PC-9 (cell line): ENCODE measurements around the gene TUBA4A. TPM values are rescaled to one million over a fixed set of nuclear protein-coding genes. Genes with fewer than 3 reads are reported as not detected.

Experiments used
- BruUV-seq: library from RNA; stranded (reverse); fragments of 400-500 nt; replicated peaks from 2 replicates; lab custom pipeline; 2021; lab: Mats Ljungman, UMichigan
- CTCF ChIA-PET: fragments of 300-600 bp; sonication (Branson Sonifier 250); formaldehyde crosslinking; loops from one replicate; lab custom pipeline; 2022; ENCODE audit warnings: antibody characterized with exemption; lab: Charles Lee
- POLR2A ChIA-PET: fragments of 300-600 bp; sonication (Branson Sonifier 250); formaldehyde crosslinking; loops from one replicate; lab custom pipeline; 2022; ENCODE audit warnings: antibody characterized with exemption; ENCODE audit not compliant: unreplicated experiment; lab: Charles Lee
- DNase-seq, 2 experiments: peaks; one replicate each; pipeline versions ENCODE4 v3.0.0 to v3.0.0-alpha.2; 2015 to 2022; ENCODE audit warnings: mixed read lengths in 1 of 2
- H2AFZ ChIP-seq: fragments of 200-600 bp; sonication (generic); 2 replicates; pipeline ENCODE4 v1.8.1; 2017; ENCODE audit warnings: antibody characterized with exemption
- H3F3A ChIP-seq: fragments of 200-600 bp; sonication (generic); 2 replicates; pipeline ENCODE4 v1.8.1; 2017; ENCODE audit warnings: antibody characterized with exemption, mild to moderate bottlenecking, low read depth; ENCODE audit not compliant: insufficient read depth
- H3K27ac ChIP-seq: fragments of 200-600 bp; sonication (generic); 2 replicates; pipeline ENCODE4 v1.6.1; 2016; ENCODE audit warnings: mixed run types
- H3K27me3 ChIP-seq: fragments of 200-600 bp; sonication (generic); 2 replicates; pipeline ENCODE4 v1.6.1; 2016; ENCODE audit warnings: low read depth, mixed run types; ENCODE audit not compliant: insufficient read depth
- H3K36me3 ChIP-seq: fragments of 200-600 bp; sonication (generic); 2 replicates; pipeline ENCODE4 v1.6.1; 2016; ENCODE audit warnings: low read depth, mixed run types
- H3K4me1 ChIP-seq: fragments of 200-600 bp; sonication (generic); replicated peaks from 2 replicates; pipeline ENCODE4 v1.6.1; 2016; ENCODE audit warnings: mixed run types; ENCODE audit not compliant: insufficient read depth
- H3K4me2 ChIP-seq: fragments of 200-600 bp; sonication (generic); 2 replicates; pipeline ENCODE4 v1.6.1; 2017; ENCODE audit warnings: mixed run types
- H3K4me3 ChIP-seq: fragments of 200-600 bp; sonication (generic); 2 replicates; pipeline ENCODE4 v1.6.1; 2016; ENCODE audit warnings: mixed run types
- H3K79me2 ChIP-seq: fragments of 200-600 bp; sonication (generic); 2 replicates; pipeline ENCODE4 v1.6.1; 2017; ENCODE audit warnings: low read depth, mixed run types
- H3K9me2 ChIP-seq: fragments of 200-600 bp; sonication (generic); 2 replicates; pipeline ENCODE4 v1.8.1; 2017; ENCODE audit warnings: mild to moderate bottlenecking; ENCODE audit not compliant: insufficient read depth
- H3K9me3 ChIP-seq: fragments of 200-600 bp; sonication (generic); 2 replicates; pipeline ENCODE4 v1.8.1; 2016; ENCODE audit warnings: low read depth; ENCODE audit not compliant: insufficient read depth
- H4K20me1 ChIP-seq: fragments of 200-600 bp; sonication (generic); 2 replicates; pipeline ENCODE4 v1.8.1; 2017; ENCODE audit not compliant: insufficient read depth
- EZH2 ChIP-seq: fragments of 200-600 bp; sonication (generic); IDR thresholded peaks from 2 replicates; pipeline ENCODE4 v1.8.0; 2017; ENCODE audit warnings: antibody characterized with exemption, low read depth
- intact Hi-C: fragments of 100-400 bp; cut with micrococcal nuclease; formaldehyde crosslinking; loops from one replicate; pipeline ENCODE4 v1.10.0; 2022; ENCODE audit not compliant: unreplicated experiment
- total RNA-seq: library from RNA; stranded (reverse); gene quantifications from 2 replicates; pipeline ENCODE4 v1.2.3, GENCODE V29; 2021
- TF ChIP-seq, protein P1 (sequence below): fragments of 200-600 bp; sonication (generic); conservative IDR thresholded peaks from 2 replicates; pipeline ENCODE4 v1.6.1; 2017; ENCODE audit warnings: mixed run types, antibody characterized with exemption, mild to moderate bottlenecking, moderate library complexity

TUBA4A gene
- total RNA-seq, 1 experiment from 2014 or later, result 157 TPM

DNA sequence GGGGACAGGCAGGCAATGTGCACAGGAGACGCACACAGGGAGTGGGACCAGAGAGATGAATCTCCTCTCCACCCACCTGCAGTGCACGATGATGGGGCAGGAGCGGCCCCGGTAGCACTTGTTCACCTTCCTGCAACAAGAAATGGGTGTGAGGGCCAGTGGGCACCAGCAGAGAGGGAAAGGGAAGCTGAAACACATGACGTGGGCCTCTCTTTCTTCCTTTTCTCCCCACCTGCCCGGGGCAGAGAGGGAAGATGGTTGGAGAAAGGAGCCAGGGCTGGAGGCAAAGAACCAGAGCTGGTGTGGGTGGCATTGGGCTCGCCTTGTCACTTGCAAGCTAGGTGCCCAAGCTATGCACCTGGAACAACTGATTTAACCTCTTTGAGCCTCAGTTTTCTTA is 37.7 kb upstream of the TUBA4A start:
- peaks cover 12% of the 10 kb centered on the region for H3K4me1 ChIP-seq
- no peaks in the 10 kb centered on the region for H3K79me2 ChIP-seq
- no peak overlapping the region for H3K27ac ChIP-seq
- intact Hi-C loops, result no loop called here
- no peak overlapping the region for H2AFZ ChIP-seq
- no peak overlapping the region for H3K4me2 ChIP-seq
- no peak for DNase-seq
- no peaks in the 10 kb centered on the region for H3K27me3 ChIP-seq
- ChIA-PET POLR2A (interaction anchor here (0.6 kb wide), 1 partner anchor 87 kb away, joined by 3 read pairs; no protein-coding TSS in a partner anchor), CTCF (no interaction called here)
- H3F3A ChIP-seq, result peaks cover 4% of the 10 kb centered on the region; the same call in 1 of the 2 replicates
- BruUV-seq, result no TSS peak
- no peak for TF ChIP-seq EZH2
- TF ChIP-seq, protein P1, sequence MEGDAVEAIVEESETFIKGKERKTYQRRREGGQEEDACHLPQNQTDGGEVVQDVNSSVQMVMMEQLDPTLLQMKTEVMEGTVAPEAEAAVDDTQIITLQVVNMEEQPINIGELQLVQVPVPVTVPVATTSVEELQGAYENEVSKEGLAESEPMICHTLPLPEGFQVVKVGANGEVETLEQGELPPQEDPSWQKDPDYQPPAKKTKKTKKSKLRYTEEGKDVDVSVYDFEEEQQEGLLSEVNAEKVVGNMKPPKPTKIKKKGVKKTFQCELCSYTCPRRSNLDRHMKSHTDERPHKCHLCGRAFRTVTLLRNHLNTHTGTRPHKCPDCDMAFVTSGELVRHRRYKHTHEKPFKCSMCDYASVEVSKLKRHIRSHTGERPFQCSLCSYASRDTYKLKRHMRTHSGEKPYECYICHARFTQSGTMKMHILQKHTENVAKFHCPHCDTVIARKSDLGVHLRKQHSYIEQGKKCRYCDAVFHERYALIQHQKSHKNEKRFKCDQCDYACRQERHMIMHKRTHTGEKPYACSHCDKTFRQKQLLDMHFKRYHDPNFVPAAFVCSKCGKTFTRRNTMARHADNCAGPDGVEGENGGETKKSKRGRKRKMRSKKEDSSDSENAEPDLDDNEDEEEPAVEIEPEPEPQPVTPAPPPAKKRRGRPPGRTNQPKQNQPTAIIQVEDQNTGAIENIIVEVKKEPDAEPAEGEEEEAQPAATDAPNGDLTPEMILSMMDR, result no peak
- H3K36me3 ChIP-seq, result no peaks in the 10 kb centered on the region
- H3K9me3 ChIP-seq, result no peaks in the 10 kb centered on the region
- H4K20me1 ChIP-seq, result no peaks in the 10 kb centered on the region
- H3K4me3 ChIP-seq, result no peak overlapping the region
- no peaks in the 10 kb centered on the region for H3K9me2 ChIP-seq

DNA sequence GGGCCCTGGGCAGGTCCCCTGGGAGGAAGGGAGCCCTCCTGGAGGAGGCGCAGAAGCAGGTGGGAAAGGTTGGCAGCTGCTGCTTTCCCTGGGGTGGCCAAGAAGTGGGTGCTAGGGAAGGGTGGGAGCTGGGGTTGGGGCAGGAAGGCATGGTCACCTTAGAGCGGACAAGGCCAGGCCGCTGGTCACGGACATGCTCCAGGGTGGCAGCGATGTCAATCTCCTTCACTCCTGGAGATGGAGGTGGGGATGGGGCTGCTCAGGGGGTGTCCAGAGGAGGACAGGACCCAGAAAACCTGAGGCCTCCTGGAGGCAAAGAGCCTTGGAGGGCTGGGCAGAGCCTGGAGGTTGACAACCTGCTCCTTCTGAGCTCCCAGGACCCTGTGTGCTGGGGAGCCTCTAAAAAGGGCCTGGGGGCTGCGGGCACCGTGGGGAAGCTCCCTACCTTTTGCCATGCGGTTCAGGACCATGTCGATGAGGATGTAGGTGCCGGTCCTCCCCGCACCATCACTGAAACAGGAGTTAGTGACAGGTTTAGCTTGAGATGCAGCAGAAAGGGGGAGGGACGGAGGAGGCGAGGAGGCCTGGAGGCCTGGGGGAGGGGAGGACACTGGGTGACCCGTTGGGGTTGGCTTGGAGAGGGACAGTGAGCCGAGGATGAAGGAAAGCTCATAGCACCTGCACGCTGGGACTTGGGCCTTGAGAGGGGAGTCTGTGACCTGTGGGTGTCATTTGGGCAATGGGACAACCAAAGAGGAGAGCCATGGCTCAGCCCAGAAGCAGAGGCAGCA is 36.9 kb upstream of the TUBA4A start:
- Histone ChIP-seq H3K9me3 (no peaks in the 10 kb centered on the region), H3K4me1 (peaks cover 12% of the 10 kb centered on the region), H3K36me3 (no peaks in the 10 kb centered on the region), H4K20me1 (no peaks in the 10 kb centered on the region), H3K79me2 (no peaks in the 10 kb centered on the region), H3K9me2 (no peaks in the 10 kb centered on the region), H3F3A (peaks cover 4% of the 10 kb centered on the region; the same call in 1 of the 2 replicates), H3K27me3 (no peaks in the 10 kb centered on the region), H3K4me3 (no peak overlapping the region), H2AFZ (no peak overlapping the region), H3K4me2 (no peak overlapping the region; the same call in 1 of the 2 replicates), H3K27ac (no peak overlapping the region)
- ChIA-PET CTCF (interaction anchor here (0.9 kb wide), 1 partner anchor 281 kb away, joined by 3 read pairs; no protein-coding TSS in a partner anchor), POLR2A (no interaction called here)
- intact Hi-C loops, result no loop called here
- TF ChIP-seq, protein P1, result no peak
- no peak for TF ChIP-seq EZH2
- DNase-seq, result no peak
- BruUV-seq, result no TSS peak

- H3K27ac ChIP-seq, result no peak overlapping the region
Measured at GRCh38 chr2:219289537-219290361, 36.0 kb upstream of the TUBA4A start.

More at GRCh38 chr2:219289537-219290361, 36.0 kb upstream of the TUBA4A start:
- Histone ChIP-seq H3K27me3 (no peaks in the 10 kb centered on the region), H3F3A (peaks cover 4% of the 10 kb centered on the region; the same call in 1 of the 2 replicates), H3K9me3 (no peaks in the 10 kb centered on the region), H3K9me2 (no peaks in the 10 kb centered on the region), H3K4me2 (peak overlapping the region; percentile 41; the same call in 1 of the 2 replicates), H3K4me1 (peaks cover 12% of the 10 kb centered on the region), H3K36me3 (no peaks in the 10 kb centered on the region), H4K20me1 (no peaks in the 10 kb centered on the region), H3K79me2 (no peaks in the 10 kb centered on the region), H3K4me3 (no peak overlapping the region), H2AFZ (no peak overlapping the region)
- no TSS peak for BruUV-seq
- CTCF ChIA-PET, result interaction anchor here (0.7 to 0.9 kb wide), 2 partner anchors 44 to 280 kb away, joined by 3 read pairs; no protein-coding TSS in a partner anchor
- intact Hi-C loops, result no loop called here
- TF ChIP-seq, protein P1, result no peak
- no peak for TF ChIP-seq EZH2
- DNase-seq, result peak in 1 of 2 experiments; percentile 82
- POLR2A ChIA-PET, result interaction anchor here (0.6 kb wide), 1 partner anchor 78 kb away, joined by 19 read pairs; no protein-coding TSS in a partner anchor
